DOHH2 (cell line): Measurements from ENCODE around the gene RAB28.

Source experiments
- H3F3A ChIP-seq: fragments of 200-600 bp; sonication (generic), shearing (Covaris generic); 2 replicates; pipeline ENCODE4 v1.6.0; 2016; ENCODE audit warnings: antibody characterized with exemption, mild to moderate bottlenecking; ENCODE audit not compliant: control insufficient read depth, insufficient read depth
- H3K27ac ChIP-seq: fragments of 200-600 bp; sonication (generic); 2 replicates; pipeline ENCODE4 v1.5.1; 2014; ENCODE audit warnings: low read depth, mild to moderate bottlenecking, low read length, moderate library complexity
- H3K27me3 ChIP-seq: fragments of 200-600 bp; sonication (generic); 2 replicates; pipeline ENCODE4 v1.6.1; 2014; ENCODE audit warnings: mild to moderate bottlenecking, low read length, mixed read lengths; ENCODE audit not compliant: control insufficient read depth
- H3K36me3 ChIP-seq: fragments of 200-600 bp; sonication (generic); 2 replicates; pipeline ENCODE4 v1.6.1; 2014; ENCODE audit warnings: mild to moderate bottlenecking, low read length, moderate library complexity, mixed read lengths; ENCODE audit not compliant: control insufficient read depth
- H3K4me1 ChIP-seq: fragments of 200-600 bp; sonication (generic); 2 replicates; pipeline ENCODE4 v1.6.1; 2014; ENCODE audit warnings: mild to moderate bottlenecking, low read length, mixed read lengths; ENCODE audit not compliant: control insufficient read depth
- H3K4me2 ChIP-seq: fragments of 200-600 bp; sonication (generic); 2 replicates; pipeline ENCODE4 v1.6.0; 2014; ENCODE audit warnings: mild to moderate bottlenecking, low read length, moderate library complexity
- H3K4me3 ChIP-seq: fragments of 200-600 bp; sonication (generic); 2 replicates; pipeline ENCODE4 v1.5.1; 2014; ENCODE audit warnings: mild to moderate bottlenecking, low read length, mixed read lengths
- H3K79me2 ChIP-seq: fragments of 200-600 bp; sonication (generic); 2 replicates; pipeline ENCODE4 v1.6.1; 2014; ENCODE audit warnings: mild to moderate bottlenecking, low read length, mixed read lengths; ENCODE audit not compliant: control insufficient read depth
- H3K9me2 ChIP-seq: fragments of 200-600 bp; sonication (generic); replicated peaks from 2 replicates; pipeline ENCODE4 v1.6.1; 2014; ENCODE audit warnings: mild to moderate bottlenecking, low read length, mixed read lengths; ENCODE audit not compliant: control insufficient read depth
- H3K9me3 ChIP-seq: fragments of 200-600 bp; sonication (generic); 2 replicates; pipeline ENCODE4 v1.6.1; 2014; ENCODE audit warnings: antibody characterized with exemption, low read length, mixed read lengths; ENCODE audit not compliant: control insufficient read depth, insufficient read depth
- H4K20me1 ChIP-seq: fragments of 200-600 bp; sonication (generic); 2 replicates; pipeline ENCODE4 v1.6.0; 2014; ENCODE audit warnings: low read depth, mild to moderate bottlenecking, antibody characterized with exemption, low read length, moderate library complexity; ENCODE audit not compliant: control insufficient read depth, insufficient read depth
- EZH2phosphoT487 ChIP-seq: fragments of 200-600 bp; sonication (generic); IDR thresholded peaks from 2 replicates; pipeline ENCODE4 v1.6.1; 2017; ENCODE audit warnings: borderline replicate concordance, mild to moderate bottlenecking, antibody characterized with exemption, low read length, moderate library complexity, mixed read lengths
- TF ChIP-seq, protein P1 (sequence below): fragments of 200-600 bp; sonication (generic); IDR thresholded peaks from one replicate; pipeline ENCODE4 v1.5.1; 2014; ENCODE audit warnings: antibody characterized with exemption, mild to moderate bottlenecking, low read depth, low read length; ENCODE audit not compliant: poor library complexity, severe bottlenecking

Gene RAB28

DNA sequence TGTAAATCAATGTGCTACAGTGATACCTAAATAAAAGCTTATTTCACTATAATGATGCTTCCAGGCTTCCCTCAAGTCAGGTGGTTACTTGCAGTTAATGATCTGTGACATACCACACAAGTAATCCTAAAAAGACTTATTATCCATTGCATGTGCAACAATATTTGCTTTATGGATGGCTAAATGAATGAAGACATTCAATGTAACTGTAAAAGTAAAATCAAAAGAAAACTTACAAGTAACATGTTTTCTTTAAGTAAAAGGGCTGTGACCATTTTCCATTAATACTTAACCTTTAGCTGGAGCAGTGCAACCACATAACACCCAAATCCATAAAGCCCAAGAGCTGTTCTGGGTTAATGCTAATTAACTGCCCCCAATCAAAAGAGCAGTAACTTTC, 42.6 kb downstream of the RAB28 start:
- H3F3A ChIP-seq = no peaks in the 10 kb centered on the region
- H3K9me3 ChIP-seq = peaks cover 5% of the 10 kb centered on the region
- no peak overlapping the region for H3K27ac ChIP-seq
- H3K4me3 ChIP-seq = no peak overlapping the region
- no peak for TF ChIP-seq EZH2phosphoT487
- TF ChIP-seq, protein P1, sequence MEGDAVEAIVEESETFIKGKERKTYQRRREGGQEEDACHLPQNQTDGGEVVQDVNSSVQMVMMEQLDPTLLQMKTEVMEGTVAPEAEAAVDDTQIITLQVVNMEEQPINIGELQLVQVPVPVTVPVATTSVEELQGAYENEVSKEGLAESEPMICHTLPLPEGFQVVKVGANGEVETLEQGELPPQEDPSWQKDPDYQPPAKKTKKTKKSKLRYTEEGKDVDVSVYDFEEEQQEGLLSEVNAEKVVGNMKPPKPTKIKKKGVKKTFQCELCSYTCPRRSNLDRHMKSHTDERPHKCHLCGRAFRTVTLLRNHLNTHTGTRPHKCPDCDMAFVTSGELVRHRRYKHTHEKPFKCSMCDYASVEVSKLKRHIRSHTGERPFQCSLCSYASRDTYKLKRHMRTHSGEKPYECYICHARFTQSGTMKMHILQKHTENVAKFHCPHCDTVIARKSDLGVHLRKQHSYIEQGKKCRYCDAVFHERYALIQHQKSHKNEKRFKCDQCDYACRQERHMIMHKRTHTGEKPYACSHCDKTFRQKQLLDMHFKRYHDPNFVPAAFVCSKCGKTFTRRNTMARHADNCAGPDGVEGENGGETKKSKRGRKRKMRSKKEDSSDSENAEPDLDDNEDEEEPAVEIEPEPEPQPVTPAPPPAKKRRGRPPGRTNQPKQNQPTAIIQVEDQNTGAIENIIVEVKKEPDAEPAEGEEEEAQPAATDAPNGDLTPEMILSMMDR = no peak
- no peaks in the 10 kb centered on the region for H3K9me2 ChIP-seq
- no peaks in the 10 kb centered on the region; the same call in 1 of the 2 replicates for H3K36me3 ChIP-seq
- no peaks in the 10 kb centered on the region for H4K20me1 ChIP-seq
- peaks cover 6% of the 10 kb centered on the region for H3K79me2 ChIP-seq
- no peaks in the 10 kb centered on the region for H3K4me1 ChIP-seq
- H3K27me3 ChIP-seq = no peaks in the 10 kb centered on the region
- no peak overlapping the region for H3K4me2 ChIP-seq

DNA sequence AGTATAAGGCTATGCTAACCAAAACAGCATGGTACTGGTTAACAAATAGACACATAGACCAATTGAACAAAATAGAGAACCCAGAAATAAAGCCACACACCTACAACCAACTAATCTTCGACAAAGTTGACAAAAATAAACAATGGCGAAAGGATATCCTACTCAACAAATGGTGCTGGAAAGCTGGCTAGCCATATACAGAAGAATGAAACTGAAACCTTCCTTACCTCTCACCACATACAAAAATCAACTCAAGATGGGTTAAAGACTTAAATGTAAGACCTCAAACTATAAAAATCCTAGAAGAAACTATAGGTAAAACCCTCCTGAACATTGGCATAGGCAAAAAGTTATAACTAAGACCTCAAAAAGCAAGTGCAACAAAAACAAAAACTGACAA, 47.2 kb downstream of the RAB28 start:
- no peaks in the 10 kb centered on the region for H3F3A ChIP-seq
- H3K27ac ChIP-seq = no peak overlapping the region
- H3K9me3 ChIP-seq = peaks cover 8% of the 10 kb centered on the region
- TF ChIP-seq, protein P1 = no peak
- TF ChIP-seq EZH2phosphoT487 = no peak
- H3K9me2 ChIP-seq = no peaks in the 10 kb centered on the region
- peaks cover 43% of the 10 kb centered on the region for H3K79me2 ChIP-seq
- H3K36me3 ChIP-seq = no peaks in the 10 kb centered on the region
- H3K27me3 ChIP-seq = no peaks in the 10 kb centered on the region
- H3K4me2 ChIP-seq = no peak overlapping the region
- H3K4me1 ChIP-seq = peaks cover 15% of the 10 kb centered on the region
- H3K4me3 ChIP-seq = no peak overlapping the region
- H4K20me1 ChIP-seq = no peaks in the 10 kb centered on the region

DNA sequence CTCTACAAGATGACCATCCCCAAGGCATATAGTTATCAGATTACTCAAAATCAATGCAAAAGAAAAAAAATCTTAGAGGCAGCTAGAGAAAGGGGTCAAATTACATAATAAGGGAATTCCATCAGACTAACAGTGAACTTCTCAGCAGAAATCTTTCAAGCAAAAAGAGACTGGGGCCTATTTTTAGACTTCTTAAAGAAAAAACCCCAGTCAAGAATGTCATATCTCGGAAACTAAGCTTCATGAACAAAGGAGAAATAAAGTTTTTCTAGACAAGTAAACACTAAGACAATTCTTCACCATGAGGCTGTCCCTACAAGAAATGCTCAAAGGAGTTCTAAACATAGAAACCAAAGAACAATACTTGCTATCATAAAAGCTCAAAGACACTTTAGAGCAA, 51.7 kb downstream of the RAB28 start:
- Histone ChIP-seq H3F3A (no peaks in the 10 kb centered on the region), H3K4me2 (peak overlapping the region; percentile 22), H3K9me3 (peaks cover 8% of the 10 kb centered on the region), H3K27ac (no peak overlapping the region), H3K36me3 (no peaks in the 10 kb centered on the region), H3K4me1 (peaks cover 15% of the 10 kb centered on the region), H4K20me1 (no peaks in the 10 kb centered on the region), H3K79me2 (peaks cover 60% of the 10 kb centered on the region), H3K4me3 (no peak overlapping the region), H3K27me3 (no peaks in the 10 kb centered on the region), H3K9me2 (no peaks in the 10 kb centered on the region)
- no peak for TF ChIP-seq EZH2phosphoT487
- TF ChIP-seq, protein P1 = no peak
